ENCODE data around the gene CDK6.
A peak's percentile ranks its signal among the peaks of the same experiment; 100 is the strongest.

DNA sequence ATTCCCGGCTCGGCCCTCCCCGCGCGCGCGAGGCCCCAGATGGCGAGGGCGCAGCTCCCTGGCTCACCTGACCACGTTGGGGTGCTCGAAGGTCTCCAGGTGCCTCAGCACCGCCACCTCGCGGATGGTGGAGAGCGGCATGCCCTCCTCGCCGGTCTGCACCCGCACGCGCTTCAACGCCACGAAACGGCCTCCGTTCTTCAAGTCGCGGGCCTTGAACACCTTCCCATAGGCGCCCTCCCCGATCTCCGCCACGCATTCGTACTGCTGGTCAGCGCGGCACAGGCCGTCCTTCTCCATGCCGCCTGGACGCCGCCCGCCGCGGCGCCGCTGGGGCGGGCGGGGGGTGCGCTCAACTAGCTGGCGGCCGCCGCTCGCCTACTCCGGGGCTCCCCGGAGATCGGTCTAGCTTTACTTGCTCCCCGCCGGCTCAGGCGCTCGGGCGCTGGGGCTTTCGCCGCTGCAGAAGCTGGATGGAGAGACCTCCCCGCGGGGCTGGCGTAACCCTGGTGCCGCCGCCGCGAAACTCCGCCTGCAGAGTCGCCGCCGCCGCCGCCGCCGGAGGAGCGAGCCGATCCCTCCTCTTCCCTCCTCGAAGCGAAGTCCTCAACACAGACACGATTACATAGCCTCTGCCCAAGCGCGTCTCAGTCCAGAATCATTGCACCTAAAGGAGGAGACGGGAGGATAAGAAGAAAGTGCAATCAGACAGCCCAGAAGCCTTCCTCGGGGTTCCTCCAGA, 3.2 kb downstream of the CDK6 start:
- TF ChIP-seq, protein P1, sequence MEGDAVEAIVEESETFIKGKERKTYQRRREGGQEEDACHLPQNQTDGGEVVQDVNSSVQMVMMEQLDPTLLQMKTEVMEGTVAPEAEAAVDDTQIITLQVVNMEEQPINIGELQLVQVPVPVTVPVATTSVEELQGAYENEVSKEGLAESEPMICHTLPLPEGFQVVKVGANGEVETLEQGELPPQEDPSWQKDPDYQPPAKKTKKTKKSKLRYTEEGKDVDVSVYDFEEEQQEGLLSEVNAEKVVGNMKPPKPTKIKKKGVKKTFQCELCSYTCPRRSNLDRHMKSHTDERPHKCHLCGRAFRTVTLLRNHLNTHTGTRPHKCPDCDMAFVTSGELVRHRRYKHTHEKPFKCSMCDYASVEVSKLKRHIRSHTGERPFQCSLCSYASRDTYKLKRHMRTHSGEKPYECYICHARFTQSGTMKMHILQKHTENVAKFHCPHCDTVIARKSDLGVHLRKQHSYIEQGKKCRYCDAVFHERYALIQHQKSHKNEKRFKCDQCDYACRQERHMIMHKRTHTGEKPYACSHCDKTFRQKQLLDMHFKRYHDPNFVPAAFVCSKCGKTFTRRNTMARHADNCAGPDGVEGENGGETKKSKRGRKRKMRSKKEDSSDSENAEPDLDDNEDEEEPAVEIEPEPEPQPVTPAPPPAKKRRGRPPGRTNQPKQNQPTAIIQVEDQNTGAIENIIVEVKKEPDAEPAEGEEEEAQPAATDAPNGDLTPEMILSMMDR (conservative IDR thresholded peaks at IDR 0.05 in 1 of 2, IDR thresholded peaks at IDR 0.05 in 1 of 2; ENCODE audit: extremely low read depth in 1 of 2, insufficient read depth in 1 of 2, low read depth in 1 of 2, low read length in 2 of 2): peak; percentile 71 to 91
- no peak for TF ChIP-seq EZH2 (IDR thresholded peaks at IDR 0.05; ENCODE audit: borderline replicate concordance, low read length)

All from mammary epithelial cell (primary cell).